UCSD-AML1 (cell line): Measurements from ENCODE around the gene SELENOM.
"Not testable (repeated sequence)": the region's sequence is repeated elsewhere in the genome, so short reads cannot be mapped to it uniquely, and the experiment has no call there.

Experiments used
- DNase-seq: peaks from one replicate; lab custom pipeline; 2025; ENCODE audit not compliant: unreplicated experiment; lab: John Stamatoyannopoulos, UW

The SELENOM gene

DNA sequence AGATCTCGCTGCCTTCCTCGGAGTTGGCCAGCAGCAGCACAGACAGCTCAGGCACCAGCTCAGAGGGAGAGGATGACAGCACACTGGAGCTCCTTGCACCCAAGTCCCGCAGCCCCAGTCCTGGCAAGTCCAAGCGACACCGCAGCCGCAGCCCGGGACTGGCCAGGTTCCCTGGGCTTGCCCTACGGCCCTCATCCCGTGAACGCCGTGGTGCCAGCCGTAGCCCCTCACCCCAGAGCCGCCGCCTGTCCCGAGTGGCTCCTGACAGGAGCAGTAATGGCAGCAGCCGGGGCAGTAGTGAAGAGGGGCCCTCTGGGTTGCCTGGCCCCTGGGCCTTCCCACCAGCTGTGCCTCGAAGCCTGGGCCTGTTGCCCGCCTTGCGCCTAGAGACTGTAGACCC lies 26.5 kb upstream of the SELENOM start:
- DNase-seq: no peak

DNA sequence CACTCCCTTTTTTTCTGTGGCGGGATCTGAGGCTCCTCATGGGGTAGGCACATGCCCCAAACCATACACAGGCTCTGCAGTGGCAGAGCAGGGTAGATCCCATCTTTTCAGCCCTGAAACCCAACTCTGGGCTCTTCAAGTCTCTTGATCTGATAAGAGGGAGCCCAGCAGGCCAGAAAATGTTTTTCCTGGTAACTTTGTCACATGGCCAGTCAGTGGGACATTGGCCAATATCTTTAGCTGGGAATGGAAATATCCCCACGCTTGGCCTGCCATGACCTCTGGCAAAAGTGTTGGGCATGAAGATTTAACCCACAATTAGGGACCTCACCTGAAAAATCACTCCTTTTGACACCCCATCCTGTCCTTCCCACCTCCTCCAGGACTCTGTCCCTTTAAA lies 23.5 kb upstream of the SELENOM start:
- no peak for DNase-seq

DNA sequence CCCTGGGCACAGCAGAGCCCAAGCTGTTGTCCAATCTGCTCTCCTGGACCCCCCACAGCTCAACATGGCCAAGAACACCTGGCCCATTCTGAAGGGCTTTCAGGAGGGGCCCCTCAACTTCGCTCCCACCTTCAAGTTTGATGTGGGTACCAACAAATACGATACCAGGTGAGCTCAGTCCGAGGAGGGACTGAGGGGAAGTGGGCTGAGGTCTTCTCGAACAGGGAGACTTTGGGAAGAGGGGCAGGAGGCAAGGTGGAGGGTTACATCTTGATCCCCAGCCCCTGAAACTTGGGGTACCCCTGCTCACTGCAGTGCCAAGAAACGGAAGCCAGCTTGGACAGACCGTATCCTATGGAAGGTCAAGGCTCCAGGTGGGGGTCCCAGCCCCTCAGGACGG lies 20.8 kb upstream of the SELENOM start:
- DNase-seq: no peak

DNA sequence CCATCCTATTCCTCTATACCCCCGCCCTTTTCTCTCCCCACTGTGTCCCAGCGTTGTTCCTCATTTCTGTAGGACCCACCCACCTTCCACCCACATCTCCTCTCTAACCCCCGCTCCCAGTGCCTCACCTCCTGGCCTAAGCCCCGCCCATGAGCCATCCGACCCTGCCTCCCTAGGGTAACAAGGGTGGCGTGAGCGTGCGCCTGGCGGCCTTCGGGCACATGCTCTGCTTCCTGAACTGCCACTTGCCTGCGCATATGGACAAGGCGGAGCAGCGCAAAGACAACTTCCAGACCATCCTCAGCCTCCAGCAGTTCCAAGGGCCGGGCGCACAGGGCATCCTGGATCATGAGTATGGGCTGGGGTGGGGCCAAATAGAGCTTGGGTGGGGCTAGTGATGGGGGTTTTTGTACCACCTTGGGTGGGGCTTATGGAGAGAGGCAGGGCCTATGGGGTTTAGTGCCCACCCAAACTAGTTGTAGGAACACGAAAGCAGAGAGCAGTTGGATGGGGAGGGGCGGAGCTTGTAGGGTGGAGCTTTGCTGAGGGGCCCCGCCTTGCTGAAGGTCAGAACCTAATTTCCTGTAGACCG lies 19.9 kb upstream of the SELENOM start:
- no peak for DNase-seq

DNA sequence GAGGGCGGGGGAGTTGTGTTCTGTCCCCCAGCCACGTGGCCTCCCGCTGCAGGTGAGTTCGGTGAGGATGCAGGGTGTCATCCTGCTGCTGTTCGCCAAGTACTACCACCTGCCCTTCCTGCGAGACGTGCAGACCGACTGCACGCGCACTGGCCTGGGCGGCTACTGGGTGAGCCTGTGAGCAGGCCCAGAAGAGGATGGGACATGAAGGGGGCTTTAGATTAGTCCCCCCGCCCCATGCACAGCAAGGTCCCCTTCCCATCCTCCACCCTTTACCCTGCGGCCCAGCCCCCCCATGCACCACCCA lies 19.5 kb upstream of the SELENOM start:
- no peak for DNase-seq

DNA sequence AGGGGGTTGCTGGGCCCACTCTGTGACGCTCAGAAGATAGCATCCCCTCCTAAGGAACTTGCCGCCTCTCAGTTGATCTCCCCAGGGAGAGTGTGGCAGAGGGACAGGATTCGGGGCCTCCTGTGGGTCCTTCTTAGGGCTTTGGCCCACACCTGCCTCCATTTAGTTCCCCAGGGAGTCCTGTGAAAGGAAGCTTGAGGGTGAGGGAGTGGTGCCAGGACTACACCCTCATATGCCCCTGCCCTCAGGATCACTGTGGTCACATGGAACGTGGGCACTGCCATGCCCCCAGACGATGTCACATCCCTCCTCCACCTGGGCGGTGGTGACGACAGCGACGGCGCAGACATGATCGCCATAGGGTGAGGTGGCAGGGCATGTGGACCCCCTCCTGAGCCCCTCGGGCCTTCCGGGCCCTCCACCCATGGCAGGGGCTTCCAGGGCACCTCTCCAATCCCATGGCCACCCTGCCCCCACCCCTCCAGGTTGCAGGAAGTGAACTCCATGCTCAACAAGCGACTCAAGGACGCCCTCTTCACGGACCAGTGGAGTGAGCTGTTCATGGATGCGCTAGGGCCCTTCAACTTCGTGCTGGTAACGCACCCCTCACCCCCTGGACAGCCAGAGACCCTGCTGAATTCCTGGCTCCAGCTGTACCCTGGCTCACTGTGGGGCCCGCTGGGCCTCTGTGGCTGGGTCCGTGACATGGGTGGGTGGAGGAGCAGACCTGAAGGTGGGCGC lies 18.9 kb upstream of the SELENOM start:
- no peak for DNase-seq

DNA sequence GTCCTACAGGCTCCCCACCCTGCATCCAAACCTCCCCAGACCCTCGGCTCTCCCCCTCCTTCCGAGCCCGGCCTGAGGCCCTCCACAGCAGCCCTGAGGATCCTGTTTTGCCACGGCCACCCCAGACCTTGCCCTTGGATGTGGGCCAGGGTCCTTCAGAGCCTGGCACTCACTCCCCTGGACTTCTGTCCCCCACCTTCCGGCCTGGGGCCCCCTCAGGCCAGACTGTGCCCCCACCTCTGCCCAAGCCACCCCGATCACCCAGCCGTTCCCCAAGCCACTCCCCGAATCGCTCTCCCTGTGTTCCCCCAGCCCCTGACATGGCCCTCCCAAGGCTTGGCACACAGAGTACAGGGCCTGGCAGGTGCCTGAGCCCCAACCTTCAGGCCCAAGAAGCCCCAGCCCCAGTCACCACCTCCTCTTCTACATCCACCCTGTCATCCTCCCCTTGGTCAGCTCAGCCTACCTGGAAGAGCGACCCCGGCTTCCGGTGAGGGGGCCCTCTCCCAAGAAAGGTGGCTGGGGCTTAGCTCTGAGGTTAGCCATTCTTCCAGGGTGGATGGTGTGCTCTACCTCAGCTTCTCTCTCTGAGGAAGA lies 18.3 kb upstream of the SELENOM start:
- DNase-seq: no peak

DNA sequence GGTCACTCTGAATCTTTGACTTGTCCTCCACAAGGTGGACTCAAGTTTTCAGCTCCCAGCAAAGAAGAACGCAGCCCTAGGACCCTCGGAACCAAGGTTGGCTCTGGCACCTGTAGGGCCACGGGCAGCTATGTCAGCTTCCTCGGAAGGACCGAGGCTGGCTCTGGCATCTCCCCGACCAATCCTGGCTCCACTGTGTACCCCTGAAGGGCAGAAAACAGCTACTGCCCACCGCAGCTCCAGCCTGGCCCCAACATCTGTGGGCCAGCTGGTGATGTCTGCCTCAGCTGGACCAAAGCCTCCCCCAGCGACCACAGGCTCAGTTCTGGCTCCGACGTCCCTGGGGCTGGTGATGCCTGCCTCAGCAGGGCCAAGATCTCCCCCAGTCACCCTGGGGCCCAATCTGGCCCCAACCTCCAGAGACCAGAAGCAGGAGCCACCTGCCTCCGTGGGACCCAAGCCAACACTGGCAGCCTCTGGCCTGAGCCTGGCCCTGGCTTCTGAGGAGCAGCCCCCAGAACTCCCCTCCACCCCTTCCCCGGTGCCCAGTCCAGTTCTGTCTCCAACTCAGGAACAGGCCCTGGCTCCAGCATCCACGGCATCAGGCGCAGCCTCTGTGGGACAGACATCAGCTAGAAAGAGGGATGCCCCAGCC lies 17.6 kb upstream of the SELENOM start:
- DNase-seq: no peak

DNA sequence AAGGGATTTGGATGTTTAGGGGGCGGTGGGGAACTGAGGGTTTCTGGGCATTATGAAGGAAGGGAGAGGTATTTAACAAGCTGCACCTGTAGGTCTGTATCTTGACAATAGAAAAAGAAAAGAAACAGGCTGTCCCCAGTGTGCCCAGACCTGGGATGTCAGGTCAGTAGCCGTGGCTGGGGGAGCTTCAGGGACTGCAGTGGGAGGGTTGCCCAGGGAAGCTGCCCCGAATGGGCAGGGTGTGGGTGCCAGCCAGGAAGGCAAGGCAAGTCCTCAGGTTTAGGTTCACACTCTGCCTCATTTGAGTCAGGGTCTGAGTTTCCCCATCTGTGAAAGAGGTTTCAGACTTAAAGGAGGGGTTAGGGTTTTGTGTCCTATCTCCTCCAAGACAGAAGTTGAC lies 16.9 kb upstream of the SELENOM start:
- no peak for DNase-seq

DNA sequence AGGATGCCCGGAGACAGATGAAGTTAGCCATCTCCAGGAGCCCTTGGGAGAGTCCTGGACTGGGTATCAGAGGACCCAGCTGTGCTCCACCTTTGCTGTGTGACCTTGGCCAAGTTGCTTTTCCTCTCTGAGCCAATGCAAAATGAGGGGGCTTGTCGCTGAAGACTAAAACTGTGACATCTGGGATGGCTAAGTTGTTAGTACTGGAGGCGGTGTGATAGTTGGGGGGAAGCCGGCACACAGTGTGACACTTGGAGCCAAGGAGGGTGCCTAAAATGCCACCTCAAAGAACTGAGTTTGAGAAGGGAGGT lies 15.9 kb upstream of the SELENOM start:
- DNase-seq: no peak

DNA sequence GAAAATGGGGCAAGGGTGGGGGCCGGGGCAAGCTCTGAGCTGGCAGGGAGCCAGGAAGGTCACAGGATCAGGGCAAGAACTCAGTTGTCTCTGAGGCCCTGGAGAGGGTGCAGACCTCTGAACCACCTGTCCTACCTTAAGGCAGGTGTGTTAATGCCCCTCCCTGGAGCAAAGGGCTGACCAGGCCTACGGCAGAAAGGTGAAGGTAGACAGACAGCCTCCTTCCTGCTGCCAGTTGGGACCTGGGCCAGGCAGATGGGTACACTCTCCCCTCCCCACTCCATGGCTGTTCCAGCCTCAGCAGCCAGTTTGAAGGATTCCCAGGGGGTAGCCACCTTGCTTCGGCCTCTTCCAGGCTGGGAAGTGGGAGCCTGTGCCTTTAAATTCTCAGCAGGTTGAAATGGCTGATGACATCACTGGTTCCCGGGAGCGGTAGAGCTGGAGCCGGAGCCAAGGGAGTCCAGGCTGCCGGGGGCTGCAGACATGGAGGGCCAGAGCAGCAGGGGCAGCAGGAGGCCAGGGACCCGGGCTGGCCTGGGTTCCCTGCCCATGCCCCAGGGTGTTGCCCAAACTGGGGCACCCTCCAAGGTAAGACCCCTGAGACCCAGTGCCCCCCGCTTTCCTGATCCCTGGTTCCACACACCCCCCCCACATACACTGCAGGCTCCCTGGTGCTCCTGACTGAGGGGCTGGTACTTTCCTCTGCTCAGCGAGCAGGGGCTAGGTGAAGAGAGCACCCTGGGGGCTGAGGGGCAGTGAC lies 15.3 kb upstream of the SELENOM start, which contains the start of gene INPP5J:
Gene INPP5J, plus strand, starts transcription at position 435 of the 760 bp plus-strand sequence. Its CDS starts 49 bp downstream, at position 484.
- DNase-seq: no peak

DNA sequence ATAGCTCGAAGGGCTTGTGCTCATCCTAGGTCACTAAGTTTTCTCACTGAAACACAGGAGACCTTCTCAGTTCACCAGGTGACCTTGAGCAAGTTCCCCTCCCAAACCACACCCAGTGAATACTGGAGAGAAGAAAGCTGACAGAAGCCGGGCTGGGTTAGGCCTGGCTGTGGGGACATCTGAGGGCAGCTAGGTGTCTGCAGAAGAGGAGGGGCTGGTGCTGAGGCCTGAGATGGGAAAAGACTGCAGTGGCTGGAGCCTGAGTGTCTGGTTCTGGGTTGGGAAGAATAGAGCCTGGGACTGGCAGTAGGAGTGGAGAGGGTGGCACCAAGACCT lies 14.8 kb upstream of the SELENOM start:
- DNase-seq: no peak

DNA sequence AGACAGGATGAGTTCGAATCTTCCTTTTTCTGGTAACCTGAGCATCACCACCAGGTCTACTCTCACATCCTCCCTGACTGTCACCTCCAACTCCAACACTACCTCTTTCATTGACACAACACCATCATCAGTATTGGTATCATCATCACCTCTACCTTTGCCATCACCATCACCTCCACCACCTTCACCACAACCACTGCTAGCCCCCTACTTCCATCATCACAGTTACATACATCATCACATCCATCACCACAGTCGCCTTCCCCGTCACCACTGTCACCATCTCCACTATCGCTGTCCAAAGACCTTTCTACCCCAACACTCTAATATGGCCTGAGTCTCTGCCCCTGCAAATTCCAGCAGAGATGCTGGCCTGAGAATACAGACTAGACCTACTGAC lies 14.0 kb upstream of the SELENOM start:
- no peak for DNase-seq

DNA sequence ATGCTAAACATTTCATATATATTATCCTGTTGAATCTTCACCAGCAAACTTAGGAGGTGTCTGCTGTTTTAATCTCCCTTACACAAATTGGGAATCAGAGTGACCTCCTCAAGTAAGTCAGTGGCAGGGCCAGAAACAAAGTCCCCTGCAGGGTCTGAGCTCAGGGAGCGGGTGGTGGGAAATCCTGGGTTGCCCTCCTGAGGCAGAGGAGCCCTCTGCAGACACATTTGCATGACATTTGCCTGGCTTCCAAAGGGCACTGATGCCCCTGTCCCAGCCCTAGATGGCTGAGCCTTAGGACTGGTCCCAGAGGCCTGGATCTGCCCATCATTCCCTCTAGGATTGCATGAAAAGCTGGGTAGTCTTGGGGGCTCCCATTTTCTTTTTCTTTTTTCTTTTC lies 13.3 kb upstream of the SELENOM start:
- no peak for DNase-seq

DNA sequence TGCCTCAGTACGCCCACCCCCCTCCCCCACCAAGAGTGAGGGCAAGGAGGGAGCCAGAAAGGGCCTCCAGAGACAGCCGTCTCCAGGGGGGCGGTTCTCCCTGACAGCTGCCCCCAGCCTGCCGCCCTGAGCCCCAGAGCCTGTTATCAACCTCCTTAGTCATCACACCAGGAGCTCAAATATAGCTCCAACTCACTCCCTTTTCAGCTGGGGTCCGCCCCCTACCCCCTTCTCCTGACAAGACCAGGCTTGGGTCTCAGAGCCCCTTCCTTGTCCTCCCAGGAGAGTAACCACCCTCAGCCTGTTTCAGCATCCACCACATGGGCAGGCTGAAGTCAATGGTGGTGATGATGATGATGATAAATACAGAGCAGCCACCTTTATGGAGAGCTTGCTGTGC lies 12.9 kb upstream of the SELENOM start:
- DNase-seq: no peak

DNA sequence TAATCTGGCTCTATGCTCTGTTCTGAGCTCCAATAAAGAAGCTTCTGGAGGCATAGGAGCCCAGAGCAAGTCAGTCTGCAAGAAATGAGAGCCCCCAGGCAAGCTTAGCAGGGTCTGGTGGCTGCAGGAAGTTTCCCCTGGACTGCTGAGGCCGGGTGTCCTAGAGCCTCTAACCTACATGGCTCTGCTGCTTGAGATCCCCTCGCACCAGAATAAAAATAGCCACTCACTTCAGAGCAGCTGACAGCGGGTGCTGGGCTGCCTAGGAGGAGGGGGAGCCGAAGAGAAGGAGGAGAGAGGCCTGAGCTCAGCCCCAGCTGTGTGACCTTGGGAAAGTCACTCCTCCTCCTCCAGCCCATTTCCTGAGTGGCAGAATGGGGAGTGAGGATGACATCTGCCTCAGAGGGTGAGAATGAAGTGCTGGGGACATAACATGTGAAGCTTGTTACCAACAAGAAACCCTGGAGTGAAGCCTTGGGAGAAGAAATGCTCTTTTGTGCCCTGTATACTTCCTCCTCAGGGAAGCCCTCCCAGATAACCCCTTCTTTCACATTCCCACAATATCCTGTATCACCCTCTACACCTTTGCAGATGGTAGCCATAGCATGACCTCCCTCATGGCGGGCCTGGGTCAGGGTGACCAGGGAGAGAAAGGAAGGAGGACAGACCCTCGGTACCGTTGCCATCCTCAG lies 11.8 kb upstream of the SELENOM start:
- DNase-seq: peak; percentile 26

DNA sequence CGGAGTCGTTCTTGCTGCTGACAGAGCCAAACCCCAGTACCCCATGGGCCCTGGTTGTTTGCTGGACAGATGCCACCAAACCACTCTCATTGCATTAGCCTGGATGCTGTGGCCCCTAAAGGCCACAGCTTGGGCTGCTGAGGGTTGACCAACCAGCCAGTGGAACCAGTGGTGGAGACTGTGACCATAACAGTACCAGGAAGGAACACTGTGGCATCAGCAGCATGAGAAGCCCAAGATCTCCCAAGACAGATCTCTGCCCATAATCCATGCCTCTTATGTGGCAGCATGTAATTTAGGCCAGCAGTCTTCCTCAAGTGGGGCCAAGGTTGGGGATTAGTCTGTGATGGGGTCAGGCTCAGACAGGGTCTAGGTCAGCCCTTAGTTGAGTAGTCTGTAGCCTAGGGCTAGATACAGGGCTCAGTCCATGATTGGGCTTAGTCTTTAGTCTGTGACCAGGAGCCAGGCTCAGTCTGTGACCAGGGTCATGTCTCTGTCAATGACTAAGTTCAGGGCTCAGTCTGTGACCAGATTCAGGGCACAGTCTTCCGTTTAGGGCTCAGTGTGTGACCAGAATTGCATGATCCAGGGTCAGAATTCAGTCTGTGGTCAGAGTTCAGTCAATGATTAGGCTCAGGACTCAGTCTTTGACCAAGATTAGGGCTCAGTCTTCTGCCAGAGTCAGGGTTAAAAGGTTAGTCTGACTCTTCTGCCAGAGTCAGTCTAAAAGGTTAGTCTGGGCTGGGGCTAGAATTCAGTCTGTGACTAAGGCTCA lies 10.9 kb upstream of the SELENOM start:
- DNase-seq: no peak

DNA sequence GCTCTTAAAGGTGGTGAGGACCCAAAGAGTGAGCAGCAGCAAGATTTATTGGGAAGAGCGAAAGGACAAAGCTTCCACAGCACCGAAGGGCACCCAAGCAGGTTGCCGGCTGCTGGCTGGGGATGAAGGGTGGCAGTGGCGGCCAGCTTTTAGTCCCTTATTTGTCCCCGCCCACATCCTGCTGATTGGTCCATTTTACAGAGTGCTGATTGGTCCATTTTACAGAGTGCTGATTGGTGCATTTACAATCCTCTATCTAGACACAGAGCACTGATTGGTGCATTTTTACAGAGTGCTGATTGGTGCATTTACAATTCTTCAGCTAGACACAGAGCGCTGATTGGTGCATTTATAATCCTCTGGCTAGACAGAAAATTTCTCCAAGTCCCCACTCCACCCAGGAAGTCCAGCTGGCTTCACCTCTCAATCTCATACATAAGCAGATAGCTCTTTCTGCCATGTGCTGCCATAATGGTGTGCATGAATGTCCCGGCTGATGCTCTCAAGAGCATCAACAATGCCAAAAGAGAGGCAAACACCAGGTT lies 5.3 kb upstream of the SELENOM start:
- not testable (repeated sequence) for DNase-seq

DNA sequence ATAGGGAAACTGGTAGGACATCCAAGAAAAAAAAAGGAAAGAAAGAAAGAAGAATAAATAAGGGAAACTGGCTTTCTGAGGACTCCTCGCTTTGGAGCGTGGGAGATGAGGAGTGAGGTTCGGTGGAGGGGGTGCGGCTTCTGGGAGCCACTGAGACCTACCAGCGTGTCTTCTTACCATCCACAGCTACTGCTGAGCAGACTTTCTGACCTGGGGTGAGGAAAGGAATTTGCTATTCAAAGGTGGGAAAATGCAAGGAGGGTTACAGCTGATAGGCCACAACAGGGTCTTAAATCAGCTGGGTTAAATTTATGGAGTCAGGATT lies 488 bp upstream of the SELENOM start:
- DNase-seq: no peak

DNA sequence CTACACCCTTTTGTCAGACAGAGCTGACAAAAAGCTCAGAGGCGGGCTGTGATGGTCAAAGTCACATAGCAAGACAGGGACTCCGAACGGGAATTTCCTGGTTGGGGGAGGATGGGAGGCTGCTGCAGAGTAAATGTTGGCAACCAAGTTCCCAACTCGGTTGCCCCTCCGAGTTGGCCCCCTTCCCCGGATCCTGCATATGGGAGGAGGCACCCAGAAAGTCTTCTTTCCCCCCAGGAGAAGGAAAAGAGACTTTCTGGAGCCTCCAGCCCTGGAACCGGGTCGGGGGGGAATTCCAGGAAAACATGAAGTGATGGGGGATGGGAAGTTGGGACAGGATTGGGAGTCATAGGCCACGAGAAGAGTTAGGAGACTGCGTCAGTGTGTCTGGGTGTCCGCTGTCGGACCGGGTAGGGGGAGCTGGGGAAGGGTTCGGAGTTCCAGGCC lies 614 bp downstream of the SELENOM start:
- no peak for DNase-seq
